SK-N-SH treated with all-trans-retinoic acid at 6 μM for 48 hours (cell line): ENCODE results near the gene PTRH2.

Source experiments
- ATAC-seq: fragments of 200-7000 bp; cut with Tn5 transposase; 3 replicates; pipeline ENCODE4 v1.9.1; 2020; ENCODE audit warnings: mild to moderate bottlenecking, moderate library complexity
- ARNTL ChIP-seq: fragments of 450-650 bp; formaldehyde crosslinking; IDR thresholded peaks from 2 replicates; pipeline ENCODE4 v1.5.0; 2020; ENCODE audit warnings: low read depth, mild to moderate bottlenecking, moderate library complexity, borderline replicate concordance
- BACH2 ChIP-seq: fragments of 250-450 bp; sonication (Bioruptor Pico); IDR thresholded peaks from 2 replicates; pipeline ENCODE4 v1.9.0; 2021; ENCODE audit warnings: mild to moderate bottlenecking, borderline replicate concordance
- CREB5 ChIP-seq: fragments of 250-450 bp; sonication (Bioruptor Pico); IDR thresholded peaks from 2 replicates; pipeline ENCODE4 v1.5.1; 2020; ENCODE audit warnings: low read depth, mild to moderate bottlenecking, moderate library complexity
- CSDC2 ChIP-seq: fragments of 250-450 bp; sonication (Bioruptor Pico); IDR thresholded peaks from 2 replicates; pipeline ENCODE4 v1.5.0; 2020; ENCODE audit warnings: mild to moderate bottlenecking, moderate library complexity
- CSRNP3 ChIP-seq: fragments of 250-450 bp; sonication (Bioruptor Pico); IDR thresholded peaks from 2 replicates; pipeline ENCODE4 v1.5.1; 2021; ENCODE audit warnings: mild to moderate bottlenecking, moderate library complexity
- ESRRG ChIP-seq: fragments of 250-450 bp; sonication (Bioruptor Pico); IDR thresholded peaks from 2 replicates; pipeline ENCODE4 v1.6.1; 2021; ENCODE audit warnings: mild to moderate bottlenecking
- GLIS3 ChIP-seq: fragments of 250-450 bp; sonication (Bioruptor Pico); IDR thresholded peaks from 2 replicates; pipeline ENCODE4 v1.5.0; 2020; ENCODE audit warnings: mild to moderate bottlenecking, moderate library complexity
- ISL1 ChIP-seq: fragments of 250-450 bp; sonication (Bioruptor Pico); IDR thresholded peaks from 2 replicates; pipeline ENCODE4 v2.1.2; 2022; ENCODE audit warnings: mild to moderate bottlenecking, moderate library complexity
- OSR1 ChIP-seq: fragments of 250-450 bp; sonication (Bioruptor Pico); IDR thresholded peaks from 2 replicates; pipeline ENCODE4 v1.8.0; 2022; ENCODE audit warnings: moderate library complexity, mild to moderate bottlenecking, inconsistent platforms
- PATZ1 ChIP-seq: fragments of 250-450 bp; sonication (Bioruptor Pico); IDR thresholded peaks from 2 replicates; pipeline ENCODE4 v1.8.0; 2020; ENCODE audit warnings: mild to moderate bottlenecking, moderate library complexity, borderline replicate concordance
- POU6F1 ChIP-seq: fragments of 250-450 bp; sonication (Bioruptor Pico); IDR thresholded peaks from 2 replicates; pipeline ENCODE4 v1.8.0; 2021; ENCODE audit warnings: low read depth, mild to moderate bottlenecking, moderate library complexity, borderline replicate concordance
- PPARA ChIP-seq: fragments of 250-450 bp; sonication (Bioruptor Pico); IDR thresholded peaks from 2 replicates; pipeline ENCODE4 v1.5.0; 2020; ENCODE audit warnings: mild to moderate bottlenecking, borderline replicate concordance
- RARB ChIP-seq: fragments of 250-450 bp; sonication (Bioruptor Pico); IDR thresholded peaks from 2 replicates; pipeline ENCODE4 v1.8.0; 2021; ENCODE audit warnings: mild to moderate bottlenecking, moderate library complexity
- SNAI2 ChIP-seq: fragments of 250-450 bp; sonication (Bioruptor Pico); IDR thresholded peaks from 2 replicates; pipeline ENCODE4 v1.5.0; 2020; ENCODE audit warnings: mild to moderate bottlenecking, moderate library complexity
- TCF4 ChIP-seq: fragments of 250-450 bp; sonication (Bioruptor Pico); IDR thresholded peaks from 2 replicates; pipeline ENCODE4 v1.8.0; 2021; ENCODE audit warnings: mild to moderate bottlenecking, moderate library complexity, borderline replicate concordance
- TOX ChIP-seq: fragments of 250-450 bp; sonication (Bioruptor Pico); IDR thresholded peaks from 2 replicates; pipeline ENCODE4 v1.8.0; 2021; ENCODE audit warnings: mild to moderate bottlenecking, moderate library complexity, borderline replicate concordance
- ZC3H10 ChIP-seq: fragments of 250-450 bp; sonication (Bioruptor Pico); IDR thresholded peaks from 2 replicates; pipeline ENCODE4 v1.5.1; 2021; ENCODE audit warnings: mild to moderate bottlenecking, moderate library complexity
- ZFP3 ChIP-seq: fragments of 250-450 bp; sonication (Bioruptor Pico); IDR thresholded peaks from 2 replicates; pipeline ENCODE4 v1.5.0; 2020; ENCODE audit warnings: mild to moderate bottlenecking, moderate library complexity
- ZFP30 ChIP-seq: fragments of 450-650 bp; formaldehyde crosslinking; IDR thresholded peaks from 2 replicates; pipeline ENCODE4 v1.5.0; 2022; ENCODE audit warnings: mild to moderate bottlenecking, moderate library complexity
- ZNF565 ChIP-seq: fragments of 450-650 bp; formaldehyde crosslinking; conservative IDR thresholded peaks from 2 replicates; pipeline ENCODE4 v1.5.0; 2020; ENCODE audit warnings: low read depth, mild to moderate bottlenecking, moderate library complexity
- ZNF70 ChIP-seq: fragments of 450-650 bp; formaldehyde crosslinking; IDR thresholded peaks from 2 replicates; pipeline ENCODE4 v1.5.0; 2020; ENCODE audit warnings: mild to moderate bottlenecking, moderate library complexity
- ZNF8 ChIP-seq: fragments of 450-650 bp; formaldehyde crosslinking; IDR thresholded peaks from 2 replicates; pipeline ENCODE4 v1.5.0; 2020; ENCODE audit warnings: mild to moderate bottlenecking, moderate library complexity

The PTRH2 gene

GRCh38 chr17:59725691-59726090 is 18.5 kb upstream of the PTRH2 start:
- no peak for ATAC-seq

GRCh38 chr17:59723607-59724006 is 16.4 kb upstream of the PTRH2 start:
- no peak for TF ChIP-seq ZNF70 (CRISPR knock-in tag)
- TF ChIP-seq BACH2 (CRISPR knock-in tag): no peak
- TF ChIP-seq CSRNP3 (CRISPR knock-in tag): no peak
- TF ChIP-seq OSR1 (CRISPR knock-in tag): no peak
- TF ChIP-seq ISL1 (CRISPR knock-in tag): no peak
- no peak for ATAC-seq

More at GRCh38 chr17:59725691-59726090, 18.5 kb upstream of the PTRH2 start:
- TF ChIP-seq PATZ1 (CRISPR knock-in tag): no peak
- TF ChIP-seq OSR1 (CRISPR knock-in tag): no peak
- TF ChIP-seq ARNTL (CRISPR knock-in tag): no peak
- no peak for TF ChIP-seq RARB (CRISPR knock-in tag)
- TF ChIP-seq ZNF8: no peak
- TF ChIP-seq CSRNP3 (CRISPR knock-in tag): no peak
- no peak for TF ChIP-seq ISL1 (CRISPR knock-in tag)
- TF ChIP-seq TOX (CRISPR knock-in tag): no peak
- TF ChIP-seq ZFP30 (CRISPR knock-in tag): no peak
- TF ChIP-seq CREB5 (CRISPR knock-in tag): no peak
- TF ChIP-seq ESRRG (CRISPR knock-in tag): no peak
- TF ChIP-seq ZFP3: no peak
- no peak for TF ChIP-seq GLIS3 (CRISPR knock-in tag)

GRCh38 chr17:59723041-59723440 is 15.8 kb upstream of the PTRH2 start:
- ATAC-seq: no peak
- TF ChIP-seq CSRNP3 (CRISPR knock-in tag): no peak
- TF ChIP-seq PPARA (CRISPR knock-in tag): no peak
- TF ChIP-seq RARB (CRISPR knock-in tag): no peak
- no peak for TF ChIP-seq PATZ1 (CRISPR knock-in tag)
- TF ChIP-seq SNAI2 (CRISPR knock-in tag): no peak
- TF ChIP-seq CSDC2 (CRISPR knock-in tag): no peak
- no peak for TF ChIP-seq ZFP30 (CRISPR knock-in tag)
- no peak for TF ChIP-seq ZC3H10 (CRISPR knock-in tag)
- TF ChIP-seq CREB5 (CRISPR knock-in tag): no peak
- TF ChIP-seq POU6F1: no peak
- no peak for TF ChIP-seq ZNF70 (CRISPR knock-in tag)
- TF ChIP-seq ISL1 (CRISPR knock-in tag): no peak
- no peak for TF ChIP-seq ZFP3
- no peak for TF ChIP-seq TCF4 (CRISPR knock-in tag)
- no peak for TF ChIP-seq ZNF565 (CRISPR knock-in tag)
- no peak for TF ChIP-seq OSR1 (CRISPR knock-in tag)
- no peak for TF ChIP-seq TOX (CRISPR knock-in tag)
- no peak for TF ChIP-seq GLIS3 (CRISPR knock-in tag)
